Measurements from ENCODE around the gene AMBRA1. TPM values are rescaled to one million over a fixed set of nuclear protein-coding genes. Genes with fewer than 3 reads are reported as not detected.
A peak's percentile ranks its signal among the peaks of the same experiment; 100 is the strongest.

The AMBRA1 gene
- total and polyA plus RNA-seq, 8 donors: 4.6 to 59.4 (median 23.3) TPM

DNA sequence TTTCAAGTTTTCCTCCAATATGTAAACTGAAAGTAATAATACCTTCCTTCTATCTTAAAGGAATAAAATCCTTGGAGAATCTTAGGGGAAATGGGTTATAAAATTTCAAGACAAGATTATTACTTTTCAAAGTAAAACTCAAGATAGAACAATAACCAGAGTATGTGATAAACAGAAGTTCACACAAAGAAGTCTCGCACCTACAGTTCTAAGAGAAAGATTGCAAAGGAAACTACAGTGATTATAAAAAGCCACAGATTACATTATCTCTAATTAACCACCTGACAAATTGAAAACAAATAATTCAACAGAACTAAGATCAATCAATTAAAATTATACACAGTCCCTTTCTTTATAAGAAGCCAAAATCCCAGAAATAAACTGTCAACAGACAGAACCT lies 34.0 kb downstream of the AMBRA1 start:
- Histone ChIP-seq H3K4me1 (peaks cover 19 to 76% (median 56%) of the 10 kb centered on the region in 4 donors), H3K4me3 (peak overlapping the region; percentile 32 to 37 (median 35)), H3K9me3 (no peaks in the 10 kb centered on the region), H3K36me3 (no peaks in the 10 kb centered on the region), H3K27me3 (no peaks in the 10 kb centered on the region), H3K27ac (peak overlapping the region in 4 of 5 donors; percentile 64 to 90 (median 81))
- 16 to 43% (median 22%) methylated on average over 1 of the region's 1 CpG for WGBS, 5 donors
- no peak for DNase-seq
- TF ChIP-seq EP300 (IDR thresholded peaks at IDR 0.05): no peak
- TF ChIP-seq, protein P1, sequence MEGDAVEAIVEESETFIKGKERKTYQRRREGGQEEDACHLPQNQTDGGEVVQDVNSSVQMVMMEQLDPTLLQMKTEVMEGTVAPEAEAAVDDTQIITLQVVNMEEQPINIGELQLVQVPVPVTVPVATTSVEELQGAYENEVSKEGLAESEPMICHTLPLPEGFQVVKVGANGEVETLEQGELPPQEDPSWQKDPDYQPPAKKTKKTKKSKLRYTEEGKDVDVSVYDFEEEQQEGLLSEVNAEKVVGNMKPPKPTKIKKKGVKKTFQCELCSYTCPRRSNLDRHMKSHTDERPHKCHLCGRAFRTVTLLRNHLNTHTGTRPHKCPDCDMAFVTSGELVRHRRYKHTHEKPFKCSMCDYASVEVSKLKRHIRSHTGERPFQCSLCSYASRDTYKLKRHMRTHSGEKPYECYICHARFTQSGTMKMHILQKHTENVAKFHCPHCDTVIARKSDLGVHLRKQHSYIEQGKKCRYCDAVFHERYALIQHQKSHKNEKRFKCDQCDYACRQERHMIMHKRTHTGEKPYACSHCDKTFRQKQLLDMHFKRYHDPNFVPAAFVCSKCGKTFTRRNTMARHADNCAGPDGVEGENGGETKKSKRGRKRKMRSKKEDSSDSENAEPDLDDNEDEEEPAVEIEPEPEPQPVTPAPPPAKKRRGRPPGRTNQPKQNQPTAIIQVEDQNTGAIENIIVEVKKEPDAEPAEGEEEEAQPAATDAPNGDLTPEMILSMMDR (IDR thresholded peaks at IDR 0.05): no peak
- TF ChIP-seq POLR2A (IDR thresholded peaks at IDR 0.05): no peak
- no peak for TF ChIP-seq POLR2AphosphoS5 (IDR thresholded peaks at IDR 0.05)
- intact Hi-C loops (cut with DNase I; ENCODE audit: low total_unique reads): no loop called here

DNA sequence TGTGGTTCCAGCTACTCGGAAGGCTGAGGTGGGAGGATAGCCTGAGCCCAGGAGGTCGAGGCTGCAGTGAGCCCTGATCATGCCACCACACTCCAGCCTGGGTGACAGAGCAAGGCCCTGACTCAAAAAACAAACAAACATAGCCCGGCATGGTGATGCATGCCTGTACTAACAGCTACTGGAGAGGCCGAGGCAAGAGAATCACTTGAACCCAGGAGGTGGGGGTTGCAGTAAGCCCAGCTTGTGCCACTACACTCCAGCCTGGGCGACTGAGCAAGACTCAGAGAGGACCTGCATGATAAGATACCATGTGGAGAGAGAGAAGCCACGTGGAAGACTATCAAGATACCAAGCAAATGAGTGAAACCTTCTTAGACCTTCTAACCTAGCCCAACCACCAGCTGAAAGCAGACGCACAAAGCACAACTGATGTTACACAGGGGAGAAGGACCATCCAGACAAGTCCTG lies 36.1 kb downstream of the AMBRA1 start:
- TF ChIP-seq, protein P1 (IDR thresholded peaks at IDR 0.05): no peak
- no peak for TF ChIP-seq POLR2AphosphoS5 (IDR thresholded peaks at IDR 0.05)
- no peak for TF ChIP-seq POLR2A (IDR thresholded peaks at IDR 0.05)
- no peak for TF ChIP-seq EP300 (IDR thresholded peaks at IDR 0.05)
- Histone ChIP-seq H3K9me3 (no peaks in the 10 kb centered on the region), H3K27ac (peak overlapping the region in 3 of 5 donors; percentile 1 to 14 (median 11)), H3K36me3 (no peaks in the 10 kb centered on the region), H3K4me3 (no peak overlapping the region), H3K4me1 (peaks cover 39 to 90% (median 70%) of the 10 kb centered on the region in 4 donors), H3K27me3 (no peaks in the 10 kb centered on the region)
- peak in 1 of 2 donors; percentile 39 for DNase-seq
- WGBS, 5 donors: 46 to 66% (median 55%) methylated on average over 6 to 7 of the region's 7 CpGs
- intact Hi-C loops (cut with DNase I; ENCODE audit: low total_unique reads): no loop called here

DNA sequence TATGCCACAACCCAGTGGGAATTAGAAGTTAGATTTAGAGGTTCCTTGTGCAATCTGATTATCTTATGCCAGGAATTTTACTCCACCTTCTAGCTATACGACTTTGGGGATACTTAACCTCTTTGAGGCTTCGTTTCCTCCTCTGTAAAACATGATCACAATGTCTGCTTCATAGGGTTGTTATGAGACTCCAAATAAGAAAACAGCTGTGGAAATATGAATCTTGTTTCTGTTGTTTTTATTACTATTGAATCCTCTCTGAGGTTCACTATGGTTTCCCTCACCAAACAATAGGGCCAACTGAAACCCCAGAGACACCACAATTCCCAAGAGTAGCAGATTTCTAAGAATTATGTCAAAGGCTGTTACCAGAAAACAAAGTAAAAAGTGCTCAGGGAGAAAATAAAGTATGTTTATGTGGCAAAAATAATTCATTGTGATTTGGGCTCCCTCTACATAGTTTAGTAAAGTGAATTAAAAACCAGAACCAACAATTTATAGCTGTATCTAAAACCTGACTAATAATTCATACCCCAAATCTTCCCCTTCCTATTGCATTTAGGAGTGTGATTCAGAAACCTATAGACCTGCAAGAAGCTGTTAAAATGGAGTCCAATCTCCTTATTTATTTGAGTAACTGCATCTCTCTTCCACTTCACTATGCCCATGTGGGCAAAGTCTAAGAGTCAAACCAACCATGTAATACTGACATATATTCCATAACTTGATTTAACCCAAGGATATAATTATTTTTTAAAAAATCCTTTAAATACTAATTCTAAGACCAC lies 38.4 kb downstream of the AMBRA1 start:
- TF ChIP-seq POLR2AphosphoS5 (IDR thresholded peaks at IDR 0.05) (no peak), POLR2A (IDR thresholded peaks at IDR 0.05) (no peak), EP300 (IDR thresholded peaks at IDR 0.05) (no peak)
- TF ChIP-seq, protein P1 (IDR thresholded peaks at IDR 0.05): no peak
- Histone ChIP-seq H3K4me1 (peaks cover 31 to 77% (median 63%) of the 10 kb centered on the region in 4 donors), H3K4me3 (no peak overlapping the region), H3K9me3 (no peaks in the 10 kb centered on the region), H3K27ac (peak overlapping the region in 4 of 5 donors; percentile 61 to 85 (median 78)), H3K36me3 (no peaks in the 10 kb centered on the region), H3K27me3 (no peaks in the 10 kb centered on the region)
- WGBS, 5 donors: 36 to 61% (median 45%) methylated on average over 2 of the region's 2 CpGs
- intact Hi-C loops (cut with DNase I; ENCODE audit: low total_unique reads): no loop called here
- no peak for DNase-seq

DNA sequence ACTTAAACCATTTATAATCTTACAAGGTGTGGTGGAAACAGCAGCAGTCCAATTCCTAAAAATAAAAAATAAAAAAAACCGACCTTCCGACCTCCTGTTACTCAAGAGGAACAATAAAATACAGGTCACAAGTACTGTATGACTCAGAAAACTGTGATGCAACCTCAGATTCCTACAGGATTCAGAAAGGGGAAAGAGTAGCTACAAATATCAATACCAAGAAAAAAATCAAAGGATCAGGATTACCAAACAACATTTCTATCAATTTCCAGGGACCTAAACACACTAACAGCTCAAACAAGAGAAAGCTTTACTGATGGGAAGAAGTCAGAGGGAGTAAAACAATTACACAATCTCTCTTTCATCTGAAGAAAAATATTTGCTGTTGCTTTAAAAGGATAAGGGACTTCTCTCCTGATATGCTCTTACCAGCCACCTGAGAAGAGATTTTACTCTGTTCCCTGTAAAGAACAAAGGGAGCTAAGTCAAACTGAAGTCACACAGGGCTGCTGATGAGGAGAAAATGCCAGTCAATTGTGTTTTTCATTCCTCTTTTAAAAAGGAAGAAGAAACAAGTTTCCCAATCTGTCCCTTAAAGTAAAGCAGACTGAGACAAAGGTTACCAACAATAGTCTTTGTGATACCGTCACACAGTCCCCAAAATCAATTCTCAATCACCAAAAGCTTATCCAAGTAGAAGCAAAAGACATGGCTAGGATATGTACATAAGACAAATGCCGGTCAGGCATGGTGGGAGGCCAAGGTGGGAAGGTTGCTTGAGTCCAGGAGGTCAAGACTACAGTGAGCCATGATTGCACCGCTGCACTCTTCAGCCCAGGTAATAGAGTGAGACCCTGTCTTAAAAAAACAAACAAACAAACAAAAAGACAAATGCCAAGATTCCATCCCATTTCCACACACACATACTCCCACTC lies 39.3 kb downstream of the AMBRA1 start:
- peak overlapping the region in 1 of 4 donors; percentile 0 for H3K4me3 ChIP-seq
- no peaks in the 10 kb centered on the region for H3K27me3 ChIP-seq
- intact Hi-C loops (cut with DNase I; ENCODE audit: low total_unique reads): no loop called here
- WGBS, 5 donors: 25 to 56% (median 32%) methylated on average over 5 of the region's 5 CpGs
- no peaks in the 10 kb centered on the region for H3K36me3 ChIP-seq
- peak overlapping the region; percentile 61 to 86 (median 79) for H3K27ac ChIP-seq
- H3K9me3 ChIP-seq: no peaks in the 10 kb centered on the region
- peaks cover 31 to 76% (median 58%) of the 10 kb centered on the region in 4 donors for H3K4me1 ChIP-seq
- TF ChIP-seq POLR2AphosphoS5 (IDR thresholded peaks at IDR 0.05) (peak in 1 of 3 donors; percentile 62), EP300 (IDR thresholded peaks at IDR 0.05) (no peak)
- DNase-seq: peak in 1 of 2 donors; percentile 67
